Astrocyte of the spinal cord (primary cell): ENCODE measurements around the gene FN3K.

ENCODE experiments used
- DNase-seq: peaks from one replicate; pipeline ENCODE4 v3.0.0; 2011; ENCODE audit warnings: low read depth, low spot score
- H3K4me3 ChIP-seq: 2 replicates; pipeline ENCODE4 v1.5.1; 2011; ENCODE audit warnings: low read depth, mild to moderate bottlenecking, low read length, moderate library complexity
- in situ Hi-C: cut with HindIII; loops from 2 replicates; pipeline ENCODE4 v1.10.0; 2017; ENCODE audit warnings: low sequenced_read_pairs
- TF ChIP-seq, protein P1 (sequence below): IDR thresholded peaks from 2 replicates; pipeline ENCODE4 v1.5.1; 2012; ENCODE audit warnings: low read depth, mild to moderate bottlenecking, low read length, inconsistent platforms

The FN3K gene

DNA sequence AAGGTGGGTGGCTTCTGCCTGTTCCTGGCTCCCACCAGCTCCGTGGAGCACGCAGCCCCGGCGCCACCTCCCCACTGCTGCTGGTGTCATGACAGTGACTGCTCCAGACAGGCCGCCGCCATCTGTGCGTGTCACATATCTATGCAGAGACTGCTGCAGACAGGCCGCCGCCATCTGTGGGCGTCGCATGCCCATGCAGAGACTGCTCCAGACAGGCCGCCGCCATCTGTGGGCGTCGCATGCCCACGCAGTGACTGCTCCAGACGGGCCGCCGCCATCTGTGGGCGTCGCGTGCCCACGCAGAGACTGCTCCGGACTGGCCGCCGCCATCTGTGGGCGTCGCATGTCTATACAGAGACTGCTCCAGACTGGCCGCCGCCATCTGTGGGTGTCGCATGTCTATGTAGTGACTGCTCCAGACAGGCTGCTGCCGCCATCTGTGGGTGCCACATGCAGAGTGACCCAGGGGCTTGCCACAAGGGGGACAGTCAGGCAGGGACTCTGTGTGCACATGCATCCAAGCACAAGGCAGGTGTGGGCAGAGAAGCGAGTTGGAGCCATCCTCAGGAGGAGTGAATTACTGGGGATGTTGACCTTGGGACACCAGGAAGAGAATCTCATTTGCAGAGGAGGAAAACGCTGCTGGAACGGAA is 22.2 kb upstream of the FN3K start:
- in situ Hi-C loops: no loop called here
- no peak overlapping the region for H3K4me3 ChIP-seq
- no peak for DNase-seq
- TF ChIP-seq, protein P1, sequence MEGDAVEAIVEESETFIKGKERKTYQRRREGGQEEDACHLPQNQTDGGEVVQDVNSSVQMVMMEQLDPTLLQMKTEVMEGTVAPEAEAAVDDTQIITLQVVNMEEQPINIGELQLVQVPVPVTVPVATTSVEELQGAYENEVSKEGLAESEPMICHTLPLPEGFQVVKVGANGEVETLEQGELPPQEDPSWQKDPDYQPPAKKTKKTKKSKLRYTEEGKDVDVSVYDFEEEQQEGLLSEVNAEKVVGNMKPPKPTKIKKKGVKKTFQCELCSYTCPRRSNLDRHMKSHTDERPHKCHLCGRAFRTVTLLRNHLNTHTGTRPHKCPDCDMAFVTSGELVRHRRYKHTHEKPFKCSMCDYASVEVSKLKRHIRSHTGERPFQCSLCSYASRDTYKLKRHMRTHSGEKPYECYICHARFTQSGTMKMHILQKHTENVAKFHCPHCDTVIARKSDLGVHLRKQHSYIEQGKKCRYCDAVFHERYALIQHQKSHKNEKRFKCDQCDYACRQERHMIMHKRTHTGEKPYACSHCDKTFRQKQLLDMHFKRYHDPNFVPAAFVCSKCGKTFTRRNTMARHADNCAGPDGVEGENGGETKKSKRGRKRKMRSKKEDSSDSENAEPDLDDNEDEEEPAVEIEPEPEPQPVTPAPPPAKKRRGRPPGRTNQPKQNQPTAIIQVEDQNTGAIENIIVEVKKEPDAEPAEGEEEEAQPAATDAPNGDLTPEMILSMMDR: no peak

DNA sequence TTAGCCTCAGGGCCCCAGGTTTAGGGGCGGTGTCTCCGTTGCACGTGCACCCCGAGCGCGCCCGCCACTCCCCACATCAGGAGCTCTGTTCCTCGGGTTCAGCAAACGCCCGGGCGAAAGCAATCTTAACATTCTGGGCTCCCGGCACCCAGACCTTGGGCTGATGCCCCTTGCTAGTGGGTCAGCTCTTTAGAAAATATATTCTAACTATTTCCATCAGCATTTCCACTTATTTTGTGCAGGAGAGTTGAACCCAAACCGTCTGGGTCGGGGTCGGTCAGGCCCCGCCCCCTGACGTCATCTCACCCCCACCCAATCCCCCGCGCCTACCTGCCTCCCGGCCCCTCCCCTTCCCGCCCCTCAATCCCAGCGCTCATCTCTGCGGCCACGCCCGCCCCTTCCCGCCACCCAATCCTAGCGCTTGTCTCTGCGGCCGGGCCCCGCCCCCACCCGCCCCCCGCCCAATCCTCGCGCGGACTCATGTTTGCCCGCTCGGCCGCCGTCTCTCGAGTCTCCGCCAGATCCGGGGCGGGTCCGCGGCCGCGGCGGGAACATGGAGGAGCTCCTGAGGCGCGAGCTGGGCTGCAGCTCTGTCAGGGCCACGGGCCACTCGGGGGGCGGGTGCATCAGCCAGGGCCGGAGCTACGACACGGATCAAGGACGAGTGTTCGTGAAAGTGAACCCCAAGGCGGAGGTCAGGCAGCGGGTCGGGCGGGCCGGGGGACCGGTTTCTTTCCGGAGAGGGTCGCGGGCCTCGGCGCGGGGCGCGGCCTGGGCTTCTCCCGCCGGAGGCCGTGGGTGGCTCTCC is 19.0 kb upstream of the FN3K start, which contains the start of gene FN3KRP:
Gene FN3KRP (plus strand): TSS at position 504 of the 808 bp plus-strand sequence. CDS start 50 bp downstream, at position 554.
- peak; percentile 96 for DNase-seq
- peak within 1 kb of the TSS; percentile 78 for H3K4me3 ChIP-seq
- TF ChIP-seq, protein P1: no peak
- in situ Hi-C loops: no loop called here

DNA sequence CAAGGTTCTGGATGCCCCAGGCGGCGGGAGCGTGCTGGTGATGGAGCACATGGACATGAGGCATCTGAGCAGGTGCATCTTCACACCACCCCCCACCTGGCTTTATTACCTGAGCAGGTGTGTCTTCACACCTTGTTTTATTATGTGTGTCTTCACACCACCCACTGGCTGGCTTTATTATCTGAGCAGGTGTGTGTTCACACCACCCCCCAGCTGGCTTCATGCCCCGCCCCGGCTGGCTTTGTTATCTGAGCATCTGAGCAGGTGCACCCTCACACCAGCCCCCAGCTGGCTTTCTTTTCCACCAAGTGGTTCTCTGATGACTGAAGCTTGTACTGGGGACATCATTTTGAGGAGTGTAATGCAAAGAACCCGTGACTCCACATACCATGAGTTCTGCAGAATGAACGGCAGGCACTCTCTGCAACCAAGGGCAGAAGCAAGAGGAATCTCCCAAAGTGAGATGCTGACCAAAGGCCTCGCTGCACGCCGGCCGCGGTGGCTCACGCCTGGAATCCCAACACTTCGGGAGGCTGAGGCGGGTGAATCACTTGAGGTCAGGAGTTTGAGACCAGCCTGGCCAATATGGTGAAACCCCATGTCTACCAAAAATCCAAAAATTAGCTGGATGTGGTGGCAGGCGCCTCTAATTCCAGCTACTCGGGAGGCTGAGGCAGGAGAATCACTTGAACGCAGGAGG is 16.3 kb upstream of the FN3K start:
- in situ Hi-C loops: no loop called here

DNA sequence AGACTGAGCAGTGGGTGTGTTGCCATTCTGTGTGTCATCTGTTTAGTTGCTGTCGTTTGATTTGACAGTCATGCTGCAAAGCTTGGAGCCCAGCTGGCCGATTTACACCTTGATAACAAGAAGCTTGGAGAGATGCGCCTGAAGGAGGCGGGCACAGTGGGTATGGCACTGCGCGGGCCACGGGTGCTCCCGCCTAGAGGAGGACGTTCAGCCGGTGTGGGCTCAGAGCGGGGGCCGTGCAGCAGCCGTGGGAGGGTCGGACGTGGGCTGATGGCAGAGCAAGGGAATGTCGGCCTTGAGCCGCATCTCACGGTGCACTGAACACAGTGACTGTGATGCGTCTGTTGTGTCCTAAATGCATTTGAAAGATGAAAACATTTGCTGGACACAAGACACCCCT is 15.2 kb upstream of the FN3K start:
- TF ChIP-seq, protein P1: no peak
- no peak for DNase-seq
- in situ Hi-C loops: no loop called here
- H3K4me3 ChIP-seq: no peak overlapping the region

More for the DNA sequence above, 16.3 kb upstream of the FN3K start:
- no peak overlapping the region for H3K4me3 ChIP-seq
- TF ChIP-seq, protein P1: no peak
- no peak for DNase-seq

DNA sequence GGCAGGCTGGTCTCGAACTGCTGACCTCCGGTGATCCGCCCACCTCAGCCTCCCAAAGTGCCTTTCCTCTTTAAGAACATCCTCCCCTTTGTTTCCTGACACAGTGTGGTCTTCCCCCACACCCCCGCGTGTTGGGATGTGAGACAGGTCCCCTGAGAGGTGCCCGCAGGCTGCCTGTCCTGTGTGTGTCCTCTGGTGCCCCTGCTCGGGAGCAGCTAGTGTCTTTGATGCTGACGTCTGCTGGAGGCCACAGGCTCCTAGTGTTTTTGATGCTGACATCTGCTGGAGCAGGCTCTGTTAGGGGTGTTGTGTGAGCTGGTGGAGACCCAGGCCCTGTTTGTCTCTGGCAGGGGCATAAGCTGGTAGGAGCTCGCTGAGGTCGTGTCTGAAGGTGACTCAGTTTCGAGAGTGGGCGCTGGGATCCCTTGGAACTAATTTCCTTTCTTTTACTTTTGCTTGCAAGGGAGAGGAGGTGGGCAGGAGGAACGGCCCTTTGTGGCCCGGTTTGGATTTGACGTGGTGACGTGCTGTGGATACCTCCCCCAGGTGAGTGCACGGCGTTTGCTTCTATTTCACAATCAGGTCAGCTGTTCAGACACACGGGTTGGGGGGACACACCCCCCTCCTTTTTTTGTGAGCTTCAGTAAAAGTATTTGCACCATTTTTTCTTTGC is 12.9 kb upstream of the FN3K start:
- DNase-seq: no peak
- in situ Hi-C loops: no loop called here
- H3K4me3 ChIP-seq: no peak overlapping the region
- TF ChIP-seq, protein P1: no peak
